Activated naive CD4-positive, alpha-beta T cell treated with anti-CD3 and anti-CD28 coated beads, Interleukin-2, amount 50 U/mL, for 72 hours (primary cell): ENCODE measurements around the gene ATP6V0B. TPM values are rescaled to one million over a fixed set of nuclear protein-coding genes. Genes with fewer than 3 reads are reported as not detected.

Experiments used
- ATAC-seq, 2 donors: fragments of 150-1000 bp; cut with Tn5 transposase; 2 replicates each; pipeline ENCODE4 v1.10.0; 2021; ENCODE audit warnings: mild to moderate bottlenecking in 2 of 2, moderate library complexity in 2 of 2
- DNase-seq, 2 donors: peaks; one replicate each; pipeline ENCODE4 v3.0.0; 2021 to 2022; ENCODE audit warnings: low spot score in 2 of 2
- H3K27ac Mint-ChIP-seq, 2 donors: one replicate each; pipeline ENCODE4 v1.8.0; 2022; ENCODE audit warnings: mild to moderate bottlenecking in 2 of 2, mixed read lengths in 2 of 2
- H3K36me3 Mint-ChIP-seq, 2 donors: one replicate each; pipeline ENCODE4 v1.8.0; 2022; ENCODE audit warnings: mixed read lengths in 2 of 2
- H3K9me3 Mint-ChIP-seq, 2 donors: one replicate each; pipeline ENCODE4 v1.8.0; 2022; ENCODE audit warnings: mixed read lengths in 2 of 2
- total RNA-seq, 2 donors: library from RNA; stranded (reverse); gene quantifications; one replicate each; pipeline ENCODE4 v1.2.3, GENCODE V29; 2022

The ATP6V0B gene
- 10 to 100 TPM; 86.5 to 89.1 TPM for total RNA-seq

DNA sequence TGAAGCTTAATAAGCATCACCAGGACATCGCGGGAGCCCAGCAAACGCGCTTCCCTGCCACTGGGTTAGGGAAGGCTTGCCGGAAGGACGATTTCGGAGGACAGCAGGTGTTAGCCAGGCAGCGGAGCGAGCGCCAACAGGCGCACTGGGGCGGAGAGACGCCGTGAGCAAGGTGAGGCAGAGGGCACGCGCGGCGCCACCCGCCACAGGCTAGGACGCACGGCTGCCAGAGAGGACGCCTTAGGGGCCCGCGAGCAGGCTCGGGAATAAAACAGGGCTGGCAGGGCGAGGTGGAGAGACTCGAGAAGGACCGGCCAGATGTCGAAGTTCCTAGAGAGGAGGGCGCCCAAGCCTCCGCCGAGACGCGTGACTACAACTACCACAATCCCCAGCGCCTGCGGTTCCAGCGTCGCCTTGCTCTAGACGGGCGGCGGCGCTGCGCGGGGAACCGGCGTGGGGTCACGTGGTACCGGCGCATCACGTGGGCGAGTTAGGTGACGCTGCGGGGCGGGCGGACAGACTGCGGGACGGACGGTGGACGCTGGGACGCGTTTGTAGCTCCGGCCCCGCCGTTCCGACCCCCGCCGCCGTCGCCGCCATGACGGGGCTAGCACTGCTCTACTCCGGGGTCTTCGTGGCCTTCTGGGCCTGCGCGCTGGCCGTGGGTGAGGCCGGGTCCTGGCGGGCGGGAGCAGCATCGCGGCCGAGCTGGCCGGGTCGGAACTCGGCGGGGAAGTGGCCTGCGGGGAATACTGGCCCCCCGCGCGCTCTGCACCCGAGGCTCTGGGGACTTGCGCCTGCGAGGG lies at the start of gene ATP6V0B:
Gene ATP6V0B (plus strand): TSS at position 518 of the 806 bp plus-strand sequence. CDS start 81 bp downstream, at position 599.
- ATAC-seq: peak; percentile 78 to 84
- Mint-ChIP-seq H3K9me3 (no peaks in the 10 kb centered on the region), H3K36me3 (peaks cover 29 to 45% of the 10 kb centered on the region in 2 donors), H3K27ac (peak within 1 kb of the TSS; percentile 91)
- DNase-seq: peak; percentile 94 to 95

DNA sequence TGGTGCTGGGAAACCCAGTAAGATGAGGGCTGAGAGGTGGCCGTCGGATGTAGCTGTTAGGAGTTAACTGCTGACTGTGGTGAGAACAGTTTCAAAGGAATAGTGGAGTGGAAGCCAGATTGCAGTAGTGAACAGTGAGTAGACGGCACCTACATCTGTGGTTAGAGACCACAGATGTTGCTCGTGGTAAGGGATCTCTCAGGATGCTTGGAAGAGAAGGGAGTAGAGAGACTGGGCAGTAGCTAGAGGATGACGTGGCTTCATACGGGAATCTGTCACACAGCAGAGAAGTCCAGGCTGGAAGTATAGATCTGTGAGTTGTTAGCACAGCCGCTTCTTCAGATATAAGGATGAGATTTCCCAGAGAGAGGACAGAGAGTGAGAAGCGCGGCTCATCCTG lies 48.9 kb upstream of the ATP6V0B start:
- H3K9me3 Mint-ChIP-seq: no peaks in the 10 kb centered on the region
- no peak overlapping the region for H3K27ac Mint-ChIP-seq
- DNase-seq: no peak
- ATAC-seq: no peak
- H3K36me3 Mint-ChIP-seq: no peaks in the 10 kb centered on the region

GRCh38 chr1:43930168-43930948 lies 44.4 kb upstream of the ATP6V0B start:
- Mint-ChIP-seq H3K27ac (no peak overlapping the region), H3K36me3 (no peaks in the 10 kb centered on the region), H3K9me3 (no peaks in the 10 kb centered on the region)
- ATAC-seq: peak in 1 of 2 donors; percentile 39
- DNase-seq: no peak

GRCh38 chr1:43930949-43931275 lies 43.8 kb upstream of the ATP6V0B start:
- ATAC-seq (no peak), DNase-seq (no peak)
- Mint-ChIP-seq H3K27ac (no peak overlapping the region), H3K36me3 (no peaks in the 10 kb centered on the region), H3K9me3 (no peaks in the 10 kb centered on the region)

DNA sequence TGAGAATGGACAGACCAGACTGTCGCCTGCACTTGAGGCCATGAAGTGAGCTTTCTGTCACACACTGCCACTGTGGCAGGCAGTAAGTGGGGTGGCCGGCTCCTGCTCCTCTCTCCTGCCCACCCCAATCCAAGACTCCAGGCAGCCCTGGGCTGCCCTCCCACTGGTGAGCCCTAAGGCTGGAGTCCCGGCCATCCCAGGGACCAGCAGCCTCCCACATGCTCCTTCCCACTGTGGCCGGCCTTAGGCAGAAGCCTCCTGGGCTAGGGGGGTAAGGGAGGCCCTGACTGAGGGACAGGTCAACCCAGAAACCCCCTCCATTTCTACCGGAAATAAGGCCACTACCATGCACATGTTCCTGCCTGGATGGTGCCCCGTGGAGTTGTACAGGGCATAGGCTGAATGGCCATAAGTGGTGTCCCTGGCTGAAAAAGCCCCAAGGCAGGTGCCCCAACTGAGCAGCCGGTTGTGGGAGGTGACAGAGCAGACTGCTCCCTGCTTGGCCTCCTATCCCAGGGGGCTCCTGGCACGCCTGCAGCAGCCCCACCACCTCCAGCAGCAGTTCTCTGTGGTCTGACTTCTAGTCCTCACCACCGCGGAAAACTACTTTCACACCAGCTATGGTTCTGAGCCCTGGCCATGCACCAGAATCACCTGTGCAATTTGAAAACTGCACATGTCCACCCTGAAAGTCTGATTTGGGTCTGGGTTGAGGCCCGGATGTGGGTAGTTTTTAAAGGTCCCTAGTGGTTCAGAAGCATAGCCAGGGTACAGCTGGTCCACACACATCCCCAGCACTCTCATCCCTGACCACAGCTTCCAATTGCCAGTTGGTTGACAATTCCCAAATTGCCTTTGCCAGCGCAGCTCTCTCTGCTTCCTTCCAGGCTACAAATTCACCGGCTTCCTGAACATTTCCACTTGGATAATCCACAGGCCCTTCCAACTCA lies 42.8 kb upstream of the ATP6V0B start:
- Mint-ChIP-seq H3K9me3 (no peaks in the 10 kb centered on the region), H3K27ac (no peak overlapping the region), H3K36me3 (no peaks in the 10 kb centered on the region)
- DNase-seq: no peak
- ATAC-seq: no peak

- no peak overlapping the region for H3K27ac Mint-ChIP-seq
- no peak for DNase-seq
- no peaks in the 10 kb centered on the region for H3K36me3 Mint-ChIP-seq
- H3K9me3 Mint-ChIP-seq: no peaks in the 10 kb centered on the region
- no peak for ATAC-seq
Observed at GRCh38 chr1:43932786-43933385, 41.9 kb upstream of the ATP6V0B start.

DNA sequence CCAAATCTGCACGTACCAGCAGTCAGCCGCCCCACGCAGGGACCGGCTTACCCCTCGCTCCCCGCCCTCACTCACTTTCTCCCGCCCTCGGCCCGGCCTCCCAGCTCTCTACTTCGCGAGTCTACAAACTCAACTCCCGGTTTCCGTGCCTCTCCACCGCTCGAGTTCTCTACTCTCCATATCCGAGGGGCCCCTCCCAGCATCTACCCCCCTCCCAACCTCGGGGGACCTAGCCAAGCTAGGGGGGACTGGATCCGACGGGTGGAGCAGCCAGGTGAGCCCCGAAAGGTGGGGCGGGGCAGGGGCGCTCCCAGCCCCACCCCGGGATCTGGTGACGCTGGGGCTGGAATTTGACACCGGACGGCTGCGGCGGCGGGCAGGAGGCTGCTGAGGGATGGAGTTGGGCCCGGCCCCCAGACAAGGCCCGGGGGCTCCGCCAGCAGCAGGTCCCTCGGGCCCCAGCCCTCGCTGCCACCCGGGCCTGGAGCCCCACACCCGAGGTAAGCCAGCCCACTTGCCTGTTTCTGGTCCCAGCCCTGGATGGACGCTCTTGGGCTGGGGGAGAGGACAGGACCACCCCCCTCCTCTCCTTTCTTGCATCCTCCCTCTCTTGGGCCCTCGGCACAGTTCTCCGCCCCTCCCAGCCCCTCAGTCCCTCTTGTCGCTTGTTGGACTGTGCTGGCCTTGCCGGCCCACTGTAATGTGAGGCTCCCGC lies 41.2 kb upstream of the ATP6V0B start, which contains the start of gene ARTN:
Gene ARTN (plus strand): TSS at position 416 of the 715 bp plus-strand sequence. CDS start 1,856 bp downstream, outside the sequence.
- Mint-ChIP-seq H3K27ac (peak within 1 kb of the TSS in 1 of 2 donors; percentile 81), H3K9me3 (no peaks in the 10 kb centered on the region), H3K36me3 (no peaks in the 10 kb centered on the region)
- DNase-seq (no peak), ATAC-seq (no peak)

GRCh38 chr1:43934101-43934985 lies 40.4 kb upstream of the ATP6V0B start:
- DNase-seq (peak in 1 of 2 donors; percentile 78), ATAC-seq (peak; percentile 67 to 68)
- Mint-ChIP-seq H3K36me3 (no peaks in the 10 kb centered on the region), H3K27ac (no peak overlapping the region), H3K9me3 (no peaks in the 10 kb centered on the region)

DNA sequence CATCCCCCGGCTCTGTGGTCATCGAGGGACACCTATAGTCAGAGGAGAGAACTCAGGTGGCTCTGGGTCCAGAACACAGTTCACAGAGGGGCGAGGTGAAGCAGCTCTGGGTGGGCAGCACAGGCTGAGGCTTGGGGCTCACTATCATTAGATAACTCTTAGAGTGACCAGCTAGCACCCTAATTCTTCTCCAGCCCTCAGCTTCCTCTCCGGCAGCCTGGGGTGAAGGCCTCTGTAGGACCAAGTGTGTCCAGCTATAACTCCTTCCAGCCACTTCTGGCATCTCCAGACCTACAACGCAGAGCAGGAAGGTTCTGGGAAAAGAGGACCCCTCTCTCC lies 39.8 kb upstream of the ATP6V0B start:
- Mint-ChIP-seq H3K27ac (no peak overlapping the region), H3K36me3 (no peaks in the 10 kb centered on the region), H3K9me3 (no peaks in the 10 kb centered on the region)
- no peak for ATAC-seq
- no peak for DNase-seq

DNA sequence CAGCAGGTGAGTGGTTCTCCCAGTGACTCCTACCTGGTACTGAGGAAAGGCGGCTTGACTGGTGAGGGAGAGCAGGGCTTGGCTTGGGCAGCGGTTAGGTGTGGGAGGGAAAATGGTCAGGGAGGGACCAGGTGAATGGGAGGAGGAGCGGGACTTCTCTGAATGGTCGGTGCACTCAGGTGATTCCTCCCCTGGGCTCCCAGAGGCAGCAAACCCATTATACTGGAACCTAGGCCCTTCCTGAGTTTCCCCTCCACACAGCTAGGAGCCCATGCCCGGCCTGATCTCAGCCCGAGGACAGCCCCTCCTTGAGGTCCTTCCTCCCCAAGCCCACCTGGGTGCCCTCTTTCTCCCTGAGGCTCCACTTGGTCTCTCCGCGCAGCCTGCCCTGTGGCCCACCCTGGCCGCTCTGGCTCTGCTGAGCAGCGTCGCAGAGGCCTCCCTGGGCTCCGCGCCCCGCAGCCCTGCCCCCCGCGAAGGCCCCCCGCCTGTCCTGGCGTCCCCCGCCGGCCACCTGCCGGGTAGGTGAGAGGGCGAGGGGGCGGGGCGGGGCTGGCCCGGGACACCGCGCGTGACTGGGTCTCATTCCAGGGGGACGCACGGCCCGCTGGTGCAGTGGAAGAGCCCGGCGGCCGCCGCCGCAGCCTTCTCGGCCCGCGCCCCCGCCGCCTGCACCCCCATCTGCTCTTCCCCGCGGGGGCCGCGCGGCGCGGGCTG lies 38.9 kb upstream of the ATP6V0B start:
- Mint-ChIP-seq H3K27ac (no peak overlapping the region), H3K36me3 (no peaks in the 10 kb centered on the region), H3K9me3 (no peaks in the 10 kb centered on the region)
- DNase-seq (no peak), ATAC-seq (no peak)

- Mint-ChIP-seq H3K27ac (no peak overlapping the region), H3K9me3 (no peaks in the 10 kb centered on the region), H3K36me3 (no peaks in the 10 kb centered on the region)
- no peak for DNase-seq
- ATAC-seq: peak in 1 of 2 donors; percentile 36
Observed at GRCh38 chr1:43936431-43937151, 38.2 kb upstream of the ATP6V0B start.

DNA sequence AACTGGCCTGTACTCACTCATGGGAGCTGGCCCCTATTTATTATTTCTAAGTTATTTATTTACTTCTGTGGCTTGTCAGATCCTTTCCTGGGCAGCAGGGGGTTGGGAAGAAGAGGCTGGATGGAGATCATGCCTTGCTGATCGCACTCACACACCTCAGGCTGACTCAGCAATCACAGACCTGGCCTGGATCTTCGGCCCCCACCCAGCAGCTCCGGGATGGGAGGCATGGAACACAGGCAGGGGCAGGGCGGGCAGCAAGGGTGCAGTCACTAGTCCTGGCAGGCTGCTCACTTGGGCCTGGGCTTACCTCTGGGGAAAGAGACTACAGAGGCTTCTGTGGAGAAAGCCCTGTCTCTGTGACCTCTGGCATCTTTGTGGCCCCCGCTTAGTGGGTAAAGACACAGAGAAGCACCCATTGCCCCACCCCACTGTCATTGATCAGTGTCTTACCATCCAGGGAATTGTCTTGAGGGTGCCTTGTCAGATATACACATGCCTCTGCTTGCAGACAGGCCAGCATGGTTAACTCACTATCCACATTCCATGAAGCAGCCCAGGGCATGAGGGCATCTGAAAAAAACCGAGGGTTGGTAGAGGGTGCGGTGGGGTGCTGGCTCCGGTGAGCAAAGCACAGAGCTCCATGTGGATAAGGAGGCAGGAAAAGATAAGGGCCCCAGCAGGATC lies 37.4 kb upstream of the ATP6V0B start:
- Mint-ChIP-seq H3K9me3 (no peaks in the 10 kb centered on the region), H3K27ac (no peak overlapping the region), H3K36me3 (no peaks in the 10 kb centered on the region)
- DNase-seq (no peak), ATAC-seq (no peak)

DNA sequence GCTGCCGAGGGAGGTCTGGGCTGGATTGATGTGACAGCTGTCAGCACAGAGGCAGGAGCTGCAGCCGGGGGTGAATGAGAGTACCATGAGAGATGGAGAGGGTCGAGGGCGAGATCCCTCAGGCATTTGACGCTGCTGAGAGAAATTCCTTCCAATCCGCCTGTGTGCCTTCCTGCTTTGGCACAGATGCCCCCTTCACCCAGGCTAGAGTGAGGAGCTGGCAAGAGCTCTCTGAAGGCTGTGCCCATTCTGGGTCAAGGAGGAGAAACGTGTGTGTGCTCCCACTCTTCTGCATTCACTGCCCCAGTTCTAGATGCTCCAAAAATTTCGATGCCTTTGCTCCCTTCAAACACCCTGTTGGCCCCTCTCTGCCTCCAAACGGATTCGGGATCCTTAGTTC lies 36.4 kb upstream of the ATP6V0B start:
- Mint-ChIP-seq H3K36me3 (no peaks in the 10 kb centered on the region), H3K9me3 (no peaks in the 10 kb centered on the region), H3K27ac (no peak overlapping the region)
- ATAC-seq (no peak), DNase-seq (no peak)
